GM19395 (cell line): ENCODE data around the gene DOK3.

Source experiments
- ATAC-seq: cut with Tn5 transposase; IDR thresholded peaks from one replicate; pipeline ENCODE4 v1.9.1; 2021; ENCODE audit warnings: mild to moderate bottlenecking, moderate library complexity; ENCODE audit not compliant: unreplicated experiment

Gene DOK3

GRCh38 chr5:177453852-177454396, 55.7 kb downstream of the DOK3 start:
- ATAC-seq, result peak; percentile 4

DNA sequence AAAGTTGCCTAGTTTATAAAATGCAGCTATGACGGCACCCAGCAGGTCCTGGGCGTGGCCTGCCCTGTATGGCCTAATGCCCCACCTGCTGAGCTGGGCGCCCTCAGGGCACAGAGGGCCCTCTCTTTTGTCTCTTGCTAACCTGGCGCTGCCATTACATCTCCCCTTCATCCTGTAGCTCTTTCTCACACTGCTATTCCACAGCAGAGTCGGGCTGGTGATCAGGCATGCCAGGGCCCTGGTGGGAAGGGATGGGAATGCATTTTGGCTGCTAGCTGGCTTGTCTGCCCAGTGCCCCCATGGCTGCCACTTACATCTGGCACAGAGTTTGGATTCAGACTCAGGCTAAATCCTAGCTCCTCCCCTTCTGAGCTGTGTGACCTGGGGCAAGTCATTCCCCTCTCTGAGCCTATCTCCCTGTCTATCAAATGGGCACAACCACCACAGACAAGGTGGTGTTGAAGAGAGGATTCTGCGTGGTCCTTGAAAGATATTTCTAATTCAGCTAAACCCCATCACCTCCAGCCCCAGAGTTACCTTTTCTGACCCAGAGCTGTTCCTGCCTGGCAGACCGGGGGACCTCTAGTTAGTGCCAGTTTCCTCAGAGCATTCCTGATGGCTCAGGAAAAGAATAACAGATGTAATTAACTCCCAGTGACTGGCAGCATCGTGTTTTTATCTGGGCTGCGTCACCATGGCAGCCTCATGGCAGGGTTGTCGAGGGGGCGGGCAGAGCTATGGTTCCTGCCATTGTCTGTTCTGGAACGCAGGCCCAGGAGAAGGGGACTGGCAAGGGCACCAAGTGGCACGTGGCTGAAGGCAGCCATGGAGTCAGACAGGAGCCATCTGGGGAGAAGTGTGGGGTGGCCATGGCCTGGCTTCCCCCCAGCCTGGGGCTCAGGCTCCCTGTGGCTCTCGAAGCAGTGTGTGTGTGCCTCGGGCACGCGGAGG, 56.7 kb downstream of the DOK3 start:
- no peak for ATAC-seq
